Stimulated activated CD8-positive, alpha-beta memory T cell treated with anti-CD3 and anti-CD28 coated beads, Interleukin-15, amount 100 ng/mL, for 4 hours (primary cell): Measurements from ENCODE around the gene LAMA5.

Experiments used
- DNase-seq, 2 donors: peaks; one replicate each; pipeline ENCODE4 v3.0.0-alpha.2; 2020; ENCODE audit warnings: low read depth in 2 of 2

The LAMA5 gene

GRCh38 chr20:62367136-62367632 is at the start of gene LAMA5:
Gene LAMA5, minus strand, starts transcription at chr20:62367312. Its CDS starts 67 bp downstream, at chr20:62367245.
- DNase-seq: no peak

- DNase-seq: no peak
Measured at GRCh38 chr20:62415354-62416111, 48.4 kb upstream of the LAMA5 start.

GRCh38 chr20:62413896-62414481 is 46.9 kb upstream of the LAMA5 start:
- DNase-seq: no peak

DNA sequence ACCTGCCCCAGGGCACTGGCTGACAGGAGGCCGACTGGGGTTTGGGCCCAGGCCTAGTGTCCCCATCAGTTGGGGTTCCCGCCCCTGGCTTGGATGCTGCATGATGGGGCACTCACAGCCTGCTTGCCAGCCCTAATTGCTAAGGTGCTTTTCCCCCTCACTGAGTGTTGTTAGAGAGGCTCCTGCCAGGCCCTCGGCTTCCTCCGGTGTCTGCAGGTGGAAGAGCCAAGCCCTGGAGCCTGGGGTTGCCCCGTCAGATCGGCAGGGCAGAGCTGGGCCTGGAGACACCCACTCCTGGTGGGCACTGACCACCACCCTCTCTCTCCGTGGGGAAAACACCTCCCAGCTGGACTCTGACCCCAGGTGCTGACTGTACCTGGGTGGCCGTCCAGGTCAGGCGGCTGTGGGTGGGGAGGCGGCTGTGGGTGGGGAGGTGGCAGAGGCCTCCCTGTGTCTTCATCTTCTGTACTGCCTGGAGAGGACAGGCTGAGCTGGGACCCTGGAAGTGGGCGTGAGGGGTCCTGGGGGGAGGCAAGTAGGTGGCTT is 46.0 kb upstream of the LAMA5 start:
- no peak for DNase-seq

GRCh38 chr20:62412194-62413024 is 45.3 kb upstream of the LAMA5 start:
- DNase-seq: no peak

- DNase-seq: no peak
Measured at GRCh38 chr20:62411479-62412193, 44.5 kb upstream of the LAMA5 start.

- no peak for DNase-seq
Measured at GRCh38 chr20:62410746-62411478, 43.8 kb upstream of the LAMA5 start.

DNA sequence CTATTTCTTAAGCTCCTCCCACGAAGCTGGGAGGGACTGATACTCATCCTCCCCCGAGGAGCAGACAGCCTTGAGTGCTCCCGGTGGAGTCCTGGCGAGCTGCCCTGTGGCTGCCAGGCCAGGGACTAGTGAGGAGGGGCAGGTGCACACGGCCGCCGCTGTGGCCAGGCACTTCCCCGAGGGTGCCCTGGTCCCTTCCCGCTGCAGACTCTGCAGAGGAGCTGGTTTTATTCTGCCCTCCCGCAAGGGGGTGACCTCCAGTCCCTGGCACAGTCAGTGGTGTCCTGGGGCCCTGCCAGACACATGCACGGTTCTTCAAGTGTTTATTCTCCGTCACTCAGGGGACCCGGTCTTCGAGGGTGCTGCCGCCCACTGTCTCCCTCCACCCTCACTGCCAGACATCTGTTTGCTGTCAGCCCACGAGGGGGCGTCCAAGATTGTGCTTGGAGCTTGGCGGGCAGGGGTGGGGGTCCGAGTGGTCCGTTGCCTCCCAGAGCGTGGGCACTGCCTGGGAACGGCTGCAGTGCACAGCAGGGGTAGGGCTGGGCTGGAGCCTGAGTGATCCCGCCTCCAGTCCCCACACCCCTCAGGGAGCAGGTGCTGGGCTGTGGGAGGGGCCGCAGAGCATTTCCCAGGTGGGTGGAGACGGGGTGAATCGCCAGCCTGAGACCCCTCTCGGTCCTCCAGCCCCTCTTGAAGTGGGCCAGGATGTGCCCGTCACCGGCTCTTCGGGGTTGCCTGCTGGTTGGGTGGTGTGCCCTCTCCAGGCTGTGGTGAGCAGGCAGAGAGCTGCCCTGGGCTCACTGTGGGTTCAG is 43.0 kb upstream of the LAMA5 start:
- no peak for DNase-seq

DNA sequence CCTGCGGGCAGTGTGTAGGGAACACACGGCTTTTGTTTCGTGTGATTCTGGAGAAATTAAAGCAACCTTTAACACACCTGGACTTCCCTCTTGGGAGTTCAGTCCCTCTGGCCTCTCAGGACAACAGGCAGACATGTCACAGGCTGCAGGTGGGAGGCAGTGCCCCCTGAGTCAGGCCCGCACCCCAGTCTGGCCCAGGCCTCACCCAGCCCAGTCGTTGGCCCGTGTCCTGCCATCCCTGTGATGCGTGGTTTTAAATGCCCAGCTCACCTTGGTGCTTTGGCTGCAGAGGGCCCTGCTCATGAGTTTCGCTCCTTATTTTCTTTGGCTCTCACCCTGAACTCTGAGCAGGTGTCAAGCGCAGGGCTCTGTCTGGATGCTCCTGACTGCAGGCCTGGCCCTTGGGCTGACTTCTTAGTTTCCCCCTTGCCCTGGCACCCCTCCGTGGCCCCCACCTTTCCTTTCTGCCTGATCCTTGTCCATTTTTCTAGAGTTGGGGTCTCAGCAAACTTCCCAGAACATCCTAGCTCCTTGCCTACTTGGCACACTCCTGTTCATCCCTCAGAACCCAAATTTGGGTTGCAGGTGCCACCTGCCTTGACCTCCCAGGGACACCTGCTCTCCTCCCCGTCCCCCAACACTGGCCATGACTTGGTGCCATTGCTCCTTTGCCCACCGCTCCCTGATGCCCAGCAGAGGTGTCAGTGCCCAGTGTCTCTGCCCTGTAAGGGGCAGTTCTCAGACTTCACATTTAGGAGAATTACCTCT is 42.2 kb upstream of the LAMA5 start:
- DNase-seq: no peak

DNA sequence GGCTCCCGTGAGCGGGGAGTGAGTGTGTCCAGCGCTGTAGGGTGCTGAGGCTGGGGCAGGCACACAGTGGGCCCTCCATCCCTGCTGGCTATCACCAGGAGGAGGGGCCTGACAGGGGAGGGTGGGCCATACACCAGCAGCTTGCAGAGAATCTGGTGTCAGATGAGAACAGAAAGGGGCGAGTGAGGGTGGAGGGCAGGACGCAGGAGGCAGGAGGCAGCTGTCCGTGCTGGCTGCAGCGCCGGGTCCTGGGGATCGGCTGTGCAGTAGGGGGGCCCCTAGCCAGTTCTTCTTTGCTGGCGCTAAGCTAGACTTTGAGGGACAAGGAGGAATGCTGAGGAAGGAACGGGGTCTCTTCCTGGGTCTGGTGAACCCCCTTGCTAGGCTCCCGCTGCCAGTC is 41.5 kb upstream of the LAMA5 start:
- no peak for DNase-seq

GRCh38 chr20:62408055-62408454 is 40.9 kb upstream of the LAMA5 start:
- DNase-seq: no peak

GRCh38 chr20:62407221-62407992 is 40.3 kb upstream of the LAMA5 start, which contains the start of gene CABLES2:
Gene CABLES2, minus strand, starts transcription at chr20:62407285. Its CDS starts 9 bp downstream, at chr20:62407276.
- peak; percentile 82 for DNase-seq

- DNase-seq: no peak
Measured at GRCh38 chr20:62406635-62407176, 39.6 kb upstream of the LAMA5 start.

- no peak for DNase-seq
Measured at GRCh38 chr20:62405981-62406513, 38.9 kb upstream of the LAMA5 start.

- no peak for DNase-seq
Measured at GRCh38 chr20:62405108-62405980, 38.2 kb upstream of the LAMA5 start.

GRCh38 chr20:62404761-62405107 is 37.6 kb upstream of the LAMA5 start:
- DNase-seq: no peak
